ENCODE results near the gene NAP1L4.

NAP1L4 gene

DNA sequence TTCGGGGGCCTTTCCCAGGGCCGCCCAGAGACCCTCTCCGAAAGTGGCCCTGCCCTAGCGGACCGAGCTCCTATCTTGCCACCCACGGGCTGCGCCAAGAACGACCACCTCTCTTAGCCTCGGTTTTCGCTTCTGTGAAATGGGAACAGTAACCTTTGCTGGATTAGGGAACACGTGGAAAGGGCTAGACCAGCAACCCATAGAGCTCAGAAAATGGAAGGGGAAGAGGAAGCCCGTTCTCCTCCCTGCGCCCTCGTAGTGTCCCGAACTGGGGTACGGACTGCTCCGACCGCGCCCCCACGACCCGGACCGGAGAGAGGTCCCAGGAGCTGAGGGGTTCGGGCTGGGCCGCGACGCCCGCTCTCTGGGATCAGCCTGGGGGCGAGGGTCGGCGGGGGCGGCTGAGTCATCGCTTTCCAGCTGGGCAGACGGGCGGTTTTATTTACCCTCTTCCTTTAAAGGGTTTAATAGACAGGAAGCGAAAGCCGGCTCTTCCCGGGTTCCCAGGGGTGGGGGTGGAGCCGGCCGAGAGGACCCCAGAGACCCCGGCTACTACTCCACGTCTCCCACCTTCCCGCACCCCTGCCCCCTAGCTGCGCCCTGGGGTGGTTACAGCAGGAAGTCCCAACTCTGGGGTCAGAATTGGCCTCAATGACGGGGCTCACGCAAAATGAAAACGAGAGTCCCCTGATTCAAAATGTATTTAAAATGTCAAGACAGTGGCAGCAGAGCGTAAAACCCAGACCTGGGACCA lies 62.0 kb downstream of the NAP1L4 start:
- Mint-ChIP-seq H3K4me3 (peak overlapping the region; percentile 85 to 89), H3K9me3 (no peaks in the 10 kb centered on the region), H3K4me1 (ENCODE audit: low read depth in 2 of 2) (peaks cover 15 to 28% of the 10 kb centered on the region in 2 donors), H3K27ac (peak overlapping the region; percentile 54 to 84), H3K27me3 (peaks cover 6 to 35% of the 10 kb centered on the region in 2 donors), H3K36me3 (ENCODE audit: insufficient read depth) (peaks cover 13% of the 10 kb centered on the region)
- DNase-seq (no peak), ATAC-seq (replicated peaks) (no peak)

DNA sequence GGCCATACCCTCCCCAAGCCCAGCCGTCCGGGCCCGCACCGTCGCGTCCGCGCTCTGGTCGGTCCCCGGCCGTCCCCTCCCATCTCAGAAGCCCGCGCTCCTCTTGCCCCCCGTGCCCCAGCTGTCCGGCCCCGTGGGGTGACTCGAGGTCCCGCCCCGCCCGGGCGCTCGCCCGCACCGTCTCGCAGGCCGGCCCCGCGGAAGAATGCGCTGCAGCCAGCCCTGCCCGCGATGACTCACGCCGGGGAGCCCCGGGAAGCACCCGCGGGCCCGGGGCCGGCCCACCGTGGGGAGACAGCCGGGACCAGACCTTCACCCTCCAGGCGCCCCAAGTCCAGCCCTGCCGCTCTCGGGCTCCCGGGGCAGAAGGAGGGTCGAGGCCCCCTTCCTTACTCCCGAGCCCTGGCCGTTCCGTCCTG lies 62.6 kb downstream of the NAP1L4 start:
- Mint-ChIP-seq H3K36me3 (ENCODE audit: insufficient read depth) (peaks cover 13% of the 10 kb centered on the region), H3K9me3 (no peaks in the 10 kb centered on the region), H3K27ac (peak overlapping the region; percentile 54 to 84), H3K4me1 (ENCODE audit: low read depth in 2 of 2) (peaks cover 15 to 28% of the 10 kb centered on the region in 2 donors), H3K4me3 (peak overlapping the region; percentile 85 to 89), H3K27me3 (peaks cover 6 to 35% of the 10 kb centered on the region in 2 donors)
- ATAC-seq (replicated peaks) (peak; percentile 44), DNase-seq (peak in 1 of 3 experiments; percentile 27)

DNA sequence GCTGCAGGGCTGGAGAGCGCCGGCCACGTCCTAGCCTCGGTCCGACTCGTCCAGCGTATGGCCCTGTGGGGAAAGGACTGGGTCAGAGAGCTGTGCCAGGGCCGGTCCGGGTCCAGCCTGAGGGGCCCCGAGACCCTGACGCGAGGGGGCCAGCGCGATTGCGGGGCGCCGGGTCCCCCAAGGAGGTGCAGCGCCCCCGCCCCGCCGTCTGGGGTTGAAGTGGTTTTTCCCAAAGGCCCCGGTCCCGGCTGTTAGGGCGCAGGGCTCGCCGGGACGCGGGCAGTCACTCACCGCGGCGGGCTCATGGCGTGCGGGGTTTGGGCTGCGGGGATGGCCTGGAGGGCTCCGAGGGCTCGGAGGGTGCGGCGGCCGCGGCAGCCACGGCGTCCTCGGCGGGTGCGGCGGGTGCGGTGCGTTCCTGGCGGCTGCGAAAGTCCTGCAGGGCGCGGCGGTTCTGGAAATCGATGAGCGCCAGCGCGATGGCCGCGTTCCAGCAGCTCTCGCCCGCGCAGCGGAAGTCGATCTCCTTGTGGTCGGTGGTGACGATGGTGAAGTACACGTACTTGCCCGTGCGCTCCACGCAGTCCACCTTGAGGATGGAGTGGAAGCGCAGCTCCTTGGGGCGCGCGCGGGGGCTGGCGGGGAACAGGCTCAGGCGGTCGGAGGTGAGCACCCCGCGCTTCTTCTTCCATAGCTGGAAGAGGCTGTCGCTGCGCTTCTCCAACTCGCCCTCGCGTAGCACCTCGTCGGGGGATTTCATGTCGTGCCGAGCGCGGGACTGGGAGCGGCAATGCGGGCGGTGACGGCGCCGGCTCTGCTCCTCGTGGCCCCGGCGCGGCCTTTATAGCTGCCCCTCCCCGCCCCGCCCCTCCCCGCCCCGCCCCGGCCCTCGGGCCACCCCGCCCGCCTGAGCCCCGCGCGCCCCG lies 63.3 kb downstream of the NAP1L4 start, which contains the start of gene PHLDA2:
TSS of gene PHLDA2 (minus strand) at position 816 of the 926 bp plus-strand sequence. CDS start at position 760, 56 bp downstream.
- DNase-seq: peak; percentile 43 to 55 (median 53)
- Mint-ChIP-seq H3K36me3 (ENCODE audit: insufficient read depth) (peaks cover 10% of the 10 kb centered on the region), H3K27ac (peak within 1 kb of the TSS; percentile 54 to 84)

DNA sequence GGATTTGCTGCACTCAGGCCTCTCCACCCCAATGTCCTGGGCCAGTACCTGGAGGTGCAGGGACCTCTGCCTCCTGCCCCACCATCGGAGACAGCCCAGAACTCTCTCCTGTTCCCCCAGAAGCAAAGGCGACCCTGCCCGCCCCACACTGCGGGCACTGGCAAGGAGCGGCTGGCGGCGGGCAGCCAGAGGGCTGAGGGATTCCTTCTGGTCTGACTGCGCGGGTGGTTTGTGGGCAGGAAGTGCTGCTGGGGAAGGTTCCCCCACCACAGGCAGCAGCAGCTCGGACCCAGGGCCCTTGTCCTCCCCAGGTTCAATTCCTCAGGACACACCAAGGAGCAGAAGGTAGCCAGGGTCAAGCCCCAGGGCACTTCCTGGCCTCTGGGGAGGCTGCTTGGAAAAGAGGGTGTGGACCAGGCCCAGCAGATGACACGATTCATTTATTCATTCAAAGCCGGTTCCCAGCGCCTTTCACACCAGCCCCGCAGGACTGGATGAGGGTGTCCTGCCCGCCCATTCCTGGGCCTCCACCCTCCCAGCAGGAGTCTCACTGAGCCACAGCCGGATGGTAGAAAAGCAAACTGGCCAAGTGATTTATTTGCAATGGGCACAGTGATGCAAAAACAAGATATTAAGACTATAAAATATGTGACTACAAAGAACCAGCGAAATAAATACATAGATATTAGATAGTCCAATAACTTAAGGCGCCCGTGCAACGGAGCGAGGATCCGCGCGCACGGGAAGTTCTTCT lies 64.1 kb downstream of the NAP1L4 start:
- H3K36me3 Mint-ChIP-seq (ENCODE audit: insufficient read depth): peaks cover 10% of the 10 kb centered on the region
- ATAC-seq (replicated peaks): no peak
- H3K4me1 Mint-ChIP-seq (ENCODE audit: low read depth in 2 of 2): peaks cover 15 to 22% of the 10 kb centered on the region in 2 donors
- peaks cover 6 to 35% of the 10 kb centered on the region in 2 donors for H3K27me3 Mint-ChIP-seq
- no peaks in the 10 kb centered on the region for H3K9me3 Mint-ChIP-seq
- H3K4me3 Mint-ChIP-seq: peak overlapping the region; percentile 76 to 82
- no peak for DNase-seq
- peak overlapping the region; percentile 18 to 66 for H3K27ac Mint-ChIP-seq

More for the DNA sequence above, 63.3 kb downstream of the NAP1L4 start, which contains the start of gene PHLDA2:
- H3K4me1 Mint-ChIP-seq (ENCODE audit: low read depth in 2 of 2): peaks cover 15 to 28% of the 10 kb centered on the region in 2 donors
- H3K4me3 Mint-ChIP-seq: peak within 1 kb of the TSS; percentile 85 to 89
- peak; percentile 59 for ATAC-seq (replicated peaks)
- no peaks in the 10 kb centered on the region for H3K9me3 Mint-ChIP-seq
- peaks cover 6 to 35% of the 10 kb centered on the region in 2 donors for H3K27me3 Mint-ChIP-seq

DNA sequence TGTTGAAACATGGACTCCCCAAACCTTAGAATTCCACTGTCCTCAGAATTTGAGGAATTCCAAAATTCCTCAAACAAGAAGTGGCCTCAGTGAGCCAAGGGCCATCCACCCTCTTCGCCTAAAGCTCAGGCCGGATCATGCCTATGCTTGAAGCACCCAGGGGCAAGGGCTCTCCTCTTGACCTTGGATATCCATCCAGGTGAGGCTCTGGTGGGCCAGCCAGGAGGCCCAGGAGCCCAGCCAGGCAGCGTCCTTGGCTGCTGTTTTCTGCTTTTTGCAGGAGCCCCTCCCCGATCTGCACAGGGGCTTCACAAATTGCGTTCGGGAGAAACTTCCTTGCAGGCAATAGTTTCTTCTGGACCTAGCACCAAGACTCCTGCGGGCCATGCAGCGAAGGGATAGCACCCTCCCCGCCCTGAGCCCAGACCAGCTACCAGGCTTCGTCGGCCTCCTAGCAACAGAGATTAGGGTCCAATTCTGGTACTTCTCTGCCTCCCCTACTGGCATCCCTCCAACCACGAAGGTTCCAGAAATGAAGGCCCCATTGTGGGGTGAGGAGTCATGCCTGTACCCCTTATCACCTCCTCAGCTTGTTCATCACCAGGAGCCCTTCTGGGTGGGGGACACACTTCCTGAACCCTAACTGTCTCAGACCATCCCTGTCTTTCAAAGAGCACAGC lies 64.9 kb downstream of the NAP1L4 start:
- peaks cover 6 to 35% of the 10 kb centered on the region in 2 donors for H3K27me3 Mint-ChIP-seq
- H3K36me3 Mint-ChIP-seq (ENCODE audit: insufficient read depth): peaks cover 10% of the 10 kb centered on the region
- peak overlapping the region; percentile 76 to 82 for H3K4me3 Mint-ChIP-seq
- ATAC-seq (replicated peaks): no peak
- no peaks in the 10 kb centered on the region for H3K9me3 Mint-ChIP-seq
- peaks cover 15 to 18% of the 10 kb centered on the region in 2 donors for H3K4me1 Mint-ChIP-seq (ENCODE audit: low read depth in 2 of 2)
- H3K27ac Mint-ChIP-seq: no peak overlapping the region
- DNase-seq: no peak

DNA sequence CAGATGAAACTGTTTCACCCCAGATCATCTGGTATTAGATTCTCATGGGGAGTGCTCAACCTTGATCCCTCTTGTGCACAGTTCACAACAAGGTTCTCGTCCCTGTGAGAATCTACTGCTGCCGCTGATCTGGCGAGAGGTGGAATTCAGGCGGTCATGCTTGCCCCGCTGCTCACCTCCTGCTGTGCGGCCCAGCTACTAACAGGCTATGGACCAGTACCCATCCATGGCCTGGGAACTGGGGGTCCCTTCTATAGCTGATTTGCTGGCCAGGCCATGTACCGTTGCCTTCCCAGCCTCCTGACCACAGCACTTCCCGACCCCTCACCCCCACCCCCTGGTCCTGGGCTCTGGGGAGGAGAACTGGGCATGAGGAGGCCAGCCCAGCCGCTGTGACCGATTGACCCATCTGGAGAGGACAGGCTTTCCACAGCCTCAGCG lies 65.5 kb downstream of the NAP1L4 start:
- H3K27me3 Mint-ChIP-seq: peaks cover 6 to 35% of the 10 kb centered on the region in 2 donors
- ATAC-seq (replicated peaks) (no peak), DNase-seq (no peak)
- peaks cover 10% of the 10 kb centered on the region for H3K36me3 Mint-ChIP-seq (ENCODE audit: insufficient read depth)
- peaks cover 15 to 18% of the 10 kb centered on the region in 2 donors for H3K4me1 Mint-ChIP-seq (ENCODE audit: low read depth in 2 of 2)
- no peak overlapping the region for H3K27ac Mint-ChIP-seq
- H3K4me3 Mint-ChIP-seq: no peak overlapping the region
- no peaks in the 10 kb centered on the region for H3K9me3 Mint-ChIP-seq

DNA sequence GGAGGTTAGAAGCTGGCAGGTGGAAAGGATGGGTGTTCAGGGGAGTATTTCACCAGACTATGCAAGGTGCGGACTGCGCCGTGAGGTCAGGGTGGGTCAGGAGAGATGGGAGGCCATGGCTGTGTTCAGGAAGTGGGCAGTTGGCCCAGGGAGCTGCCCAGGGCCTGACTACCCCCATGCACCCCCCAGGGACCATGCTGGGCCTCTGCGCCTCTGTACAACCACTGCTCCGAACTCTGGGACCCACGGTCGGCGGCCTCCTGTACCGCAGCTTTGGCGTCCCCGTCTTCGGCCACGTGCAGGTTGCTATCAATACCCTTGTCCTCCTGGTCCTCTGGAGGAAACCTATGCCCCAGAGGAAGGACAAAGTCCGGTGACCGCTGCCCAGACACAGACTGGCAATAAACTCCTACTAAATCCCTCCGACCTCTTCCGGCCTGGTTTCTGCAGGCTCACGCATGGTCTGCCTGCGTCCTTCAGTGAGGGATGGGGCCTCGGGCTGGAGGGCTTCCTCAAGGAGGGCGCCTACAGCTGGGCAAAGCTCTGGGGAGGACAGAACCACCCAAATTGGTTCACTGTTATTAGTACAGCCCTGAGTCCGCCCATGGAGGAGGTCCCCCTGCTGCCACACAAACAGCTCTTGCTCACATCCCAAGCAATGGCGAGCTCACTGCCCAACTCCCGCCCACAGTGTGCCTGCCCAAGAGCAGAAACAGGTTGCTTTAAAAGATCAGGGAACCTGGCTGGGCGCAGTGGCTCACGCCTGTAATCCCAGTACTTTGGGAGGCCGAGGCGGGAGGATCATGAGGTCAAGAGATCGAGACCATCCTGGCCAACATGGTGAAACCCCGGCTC lies 67.1 kb downstream of the NAP1L4 start:
- H3K27ac Mint-ChIP-seq: no peak overlapping the region
- peaks cover 6% of the 10 kb centered on the region for H3K36me3 Mint-ChIP-seq (ENCODE audit: insufficient read depth)
- peaks cover 0 to 29% of the 10 kb centered on the region in 2 donors for H3K27me3 Mint-ChIP-seq
- DNase-seq (no peak), ATAC-seq (replicated peaks) (no peak)
- no peaks in the 10 kb centered on the region for H3K9me3 Mint-ChIP-seq
- peaks cover 11 to 14% of the 10 kb centered on the region in 2 donors for H3K4me1 Mint-ChIP-seq (ENCODE audit: low read depth in 2 of 2)
- no peak overlapping the region for H3K4me3 Mint-ChIP-seq

DNA sequence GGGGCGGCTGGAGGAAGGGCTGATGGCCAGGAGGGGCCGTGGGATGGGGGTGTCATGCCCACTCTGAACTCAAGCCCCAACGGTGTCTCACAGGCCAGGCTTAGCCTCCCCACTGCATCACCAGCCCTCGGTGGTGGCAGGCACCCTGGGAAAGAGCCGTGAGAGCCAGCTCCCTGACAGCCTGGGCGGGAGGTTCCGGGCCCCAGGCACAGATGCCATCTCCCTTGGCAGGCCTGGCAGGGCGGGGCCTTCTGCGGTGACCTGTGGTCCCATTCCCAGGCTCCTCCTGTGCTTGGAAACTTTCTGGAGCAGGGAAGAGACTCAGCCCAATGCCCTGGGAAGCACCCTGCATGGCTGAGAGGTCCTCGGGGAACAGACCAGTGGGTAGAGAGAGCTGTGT lies 67.7 kb downstream of the NAP1L4 start:
- H3K9me3 Mint-ChIP-seq: no peaks in the 10 kb centered on the region
- peaks cover 0 to 25% of the 10 kb centered on the region in 2 donors for H3K27me3 Mint-ChIP-seq
- no peak for ATAC-seq (replicated peaks)
- peaks cover 11% of the 10 kb centered on the region in 2 donors for H3K4me1 Mint-ChIP-seq (ENCODE audit: low read depth in 2 of 2)
- H3K36me3 Mint-ChIP-seq (ENCODE audit: insufficient read depth): peaks cover 6% of the 10 kb centered on the region
- no peak for DNase-seq
- no peak overlapping the region for H3K4me3 Mint-ChIP-seq
- no peak overlapping the region for H3K27ac Mint-ChIP-seq

DNA sequence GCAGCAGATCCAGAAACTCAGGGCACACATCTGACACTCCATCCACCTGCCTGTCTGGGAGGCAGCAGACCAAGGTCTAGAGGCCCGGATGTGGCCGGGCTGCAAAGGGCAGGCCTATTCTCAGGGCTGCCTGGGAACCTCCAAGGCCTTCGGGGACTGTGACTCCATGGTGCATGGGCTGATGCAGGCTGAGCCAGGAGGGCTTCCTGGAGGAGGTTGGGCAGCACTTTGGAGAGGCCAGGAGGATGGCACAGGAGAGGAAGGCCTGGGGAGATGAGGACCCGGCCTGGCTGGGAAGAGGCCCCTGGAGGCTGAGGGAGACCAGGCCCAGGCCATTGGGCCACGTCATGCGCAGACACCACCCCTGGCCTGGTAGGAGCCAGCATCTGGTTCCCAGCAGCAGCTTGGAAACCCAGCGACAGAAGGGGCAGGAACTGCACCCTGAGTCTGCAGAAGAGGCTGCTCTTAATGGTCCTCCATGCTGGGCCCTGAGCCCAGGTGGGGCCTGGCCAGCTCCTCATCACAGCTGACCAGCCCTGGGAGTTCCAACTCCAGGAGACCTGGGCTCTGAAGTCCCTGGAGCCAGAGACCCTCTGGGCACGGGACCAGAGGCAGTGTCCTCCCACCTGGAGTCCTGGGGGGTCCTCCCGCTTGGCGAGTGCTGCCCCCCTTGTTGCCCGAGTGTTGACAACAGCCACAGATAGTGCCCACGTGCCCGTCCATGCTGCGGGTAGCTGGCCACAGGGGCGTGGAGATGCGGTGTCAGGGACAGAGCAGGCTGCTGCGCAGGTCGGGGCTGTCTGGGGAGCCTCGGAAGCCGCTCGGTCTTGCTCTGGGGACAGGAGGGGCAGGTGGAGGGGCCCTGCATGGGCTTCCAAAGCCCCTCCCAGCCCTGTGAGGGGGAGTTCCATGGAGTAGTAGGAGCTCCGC lies 68.4 kb downstream of the NAP1L4 start:
- peaks cover 3% of the 10 kb centered on the region for H3K36me3 Mint-ChIP-seq (ENCODE audit: insufficient read depth)
- no peaks in the 10 kb centered on the region for H3K9me3 Mint-ChIP-seq
- H3K27ac Mint-ChIP-seq: no peak overlapping the region
- ATAC-seq (replicated peaks) (no peak), DNase-seq (no peak)
- peaks cover 8 to 11% of the 10 kb centered on the region in 2 donors for H3K4me1 Mint-ChIP-seq (ENCODE audit: low read depth in 2 of 2)
- H3K4me3 Mint-ChIP-seq: no peak overlapping the region
- peaks cover 0 to 25% of the 10 kb centered on the region in 2 donors for H3K27me3 Mint-ChIP-seq

DNA sequence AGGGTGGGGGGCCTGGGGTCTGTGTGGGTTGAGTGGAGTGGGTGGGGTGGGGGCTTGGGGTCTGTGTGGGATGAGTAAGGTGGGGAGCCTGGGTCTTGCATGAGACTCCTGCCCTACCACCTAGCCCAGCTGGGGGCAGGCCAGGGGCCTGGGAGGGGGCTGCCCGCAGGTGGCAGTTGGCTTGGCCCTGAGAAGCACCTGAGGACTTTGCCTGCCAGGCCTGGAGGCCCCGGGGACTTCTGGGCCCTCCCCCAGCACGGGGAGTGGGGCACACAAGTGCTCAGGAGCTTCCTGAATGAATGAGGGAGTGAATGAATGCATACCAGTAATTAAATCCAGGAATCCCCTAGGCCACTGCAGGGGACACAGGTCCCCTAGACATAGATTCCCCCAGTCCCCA lies 69.5 kb downstream of the NAP1L4 start:
- DNase-seq (no peak), ATAC-seq (replicated peaks) (no peak)
- Mint-ChIP-seq H3K4me3 (no peak overlapping the region), H3K9me3 (no peaks in the 10 kb centered on the region), H3K36me3 (ENCODE audit: insufficient read depth) (peaks cover 3% of the 10 kb centered on the region), H3K4me1 (ENCODE audit: low read depth in 2 of 2) (peaks cover under 1 to 5% of the 10 kb centered on the region in 2 donors), H3K27ac (no peak overlapping the region), H3K27me3 (peaks cover 0 to 14% of the 10 kb centered on the region in 2 donors)
